B cell (primary cell): ENCODE data around the gene SYNPO. TPM values are rescaled to one million over a fixed set of nuclear protein-coding genes. Genes with fewer than 3 reads are reported as not detected.

Experiments used
- ATAC-seq: fragments of 200-7000 bp; cut with Tn5 transposase; one replicate; pipeline ENCODE4 v1.10.0; 2021; ENCODE audit warnings: low read depth, mild to moderate bottlenecking, moderate number of reproducible peaks, moderate library complexity
- CTCF ChIA-PET: fragments of 350-600 bp; sonication (Branson Sonifier 250); formaldehyde crosslinking; loops from one replicate; lab custom pipeline; 2021; ENCODE audit warnings: antibody characterized with exemption, inconsistent platforms; lab: Charles Lee
- POLR2A ChIA-PET: fragments of 350-600 bp; sonication (Branson Sonifier 250); formaldehyde crosslinking; loops from one replicate; lab custom pipeline; 2021; ENCODE audit warnings: antibody characterized with exemption; lab: Charles Lee
- DNase-seq: peaks from one replicate; pipeline ENCODE4 v3.0.0; 2013
- H2AFZ ChIP-seq: 2 replicates; pipeline ENCODE4 v1.6.1; 2012; ENCODE audit warnings: mild to moderate bottlenecking, low read depth, low read length; ENCODE audit not compliant: insufficient read depth, poor library complexity, severe bottlenecking
- H3K27ac ChIP-seq, 2 donors: 1 replicate in 1 of 2; 2 replicates in 1 of 2; pipeline ENCODE4 v1.5.1; 2012 to 2013; ENCODE audit warnings: low read length in 2 of 2, mild to moderate bottlenecking in 2 of 2, moderate library complexity in 1 of 2
- H3K27me3 ChIP-seq, 4 experiments: fragments of 200-600 bp in 1 of 4; sonication (generic) in 1 of 4; replicated peaks in 1 of 4; 1 replicate in 2 of 4; 2 replicates in 2 of 4; pipeline versions ENCODE4 v1.6.1 to v1.7.0; 2013 to 2016; ENCODE audit warnings: low read length in 3 of 4, mild to moderate bottlenecking in 2 of 4, mixed read lengths in 1 of 4, moderate library complexity in 1 of 4; ENCODE audit not compliant: insufficient read depth in 4 of 4, control insufficient read depth in 3 of 4; ENCODE audit errors: control extremely low read depth in 1 of 4
- H3K36me3 ChIP-seq, 2 experiments: replicated peaks in 1 of 2; 1 replicate in 1 of 2; 2 replicates in 1 of 2; pipeline versions ENCODE4 v1.6.1 to v1.7.1; 2013; ENCODE audit warnings: low read length in 1 of 2; ENCODE audit not compliant: insufficient read depth in 2 of 2, control insufficient read depth in 1 of 2; ENCODE audit errors: control extremely low read depth in 1 of 2, extremely low read depth in 1 of 2
- H3K4me1 ChIP-seq, 2 donors: fragments of 200-600 bp in 1 of 2; sonication (generic) in 1 of 2; 1 replicate in 1 of 2; 2 replicates in 1 of 2; pipeline versions ENCODE4 v1.5.1 to v1.6.1; 2013 to 2017; ENCODE audit warnings: low read length in 2 of 2; ENCODE audit not compliant: control insufficient read depth in 2 of 2, insufficient read depth in 2 of 2
- H3K4me2 ChIP-seq: replicated peaks from 2 replicates; pipeline ENCODE3; 2012; ENCODE audit warnings: mild to moderate bottlenecking, low read depth, low read length; ENCODE audit not compliant: poor library complexity, severe bottlenecking
- H3K4me3 ChIP-seq, 5 experiments: fragments of 200-600 bp in 1 of 5; sonication (generic) in 1 of 5; 1 replicate in 3 of 5; 2 replicates in 2 of 5; pipeline versions ENCODE4 v1.5.1 to v1.7.0; 2011 to 2016; ENCODE audit warnings: low read length in 4 of 5, mild to moderate bottlenecking in 4 of 5, low read depth in 2 of 5, control low read depth in 1 of 5, moderate library complexity in 1 of 5; ENCODE audit not compliant: insufficient read depth in 1 of 5; ENCODE audit errors: control extremely low read depth in 1 of 5, extremely low read depth in 1 of 5
- H3K79me2 ChIP-seq: fragments of 200-600 bp; sonication (generic); one replicate; pipeline ENCODE4 v1.6.0; 2016; ENCODE audit warnings: low read length; ENCODE audit not compliant: control insufficient read depth, insufficient read depth
- H3K9ac ChIP-seq: fragments of 200-600 bp; sonication (generic); 2 replicates; pipeline ENCODE4 v1.6.1; 2017; ENCODE audit warnings: mild to moderate bottlenecking, low read length, moderate library complexity
- H3K9me3 ChIP-seq, 3 donors: one replicate each; pipeline versions ENCODE4 v1.6.1 to v1.7.1; 2013; ENCODE audit warnings: low read length in 2 of 3; ENCODE audit not compliant: control insufficient read depth in 2 of 3, insufficient read depth in 1 of 3; ENCODE audit errors: control extremely low read depth in 1 of 3
- H4K20me1 ChIP-seq: 2 replicates; pipeline ENCODE4 v1.6.0; 2012; ENCODE audit warnings: mild to moderate bottlenecking, low read length; ENCODE audit not compliant: insufficient read depth, control insufficient read depth, poor library complexity, severe bottlenecking
- H3K27ac Mint-ChIP-seq: one replicate; pipeline ENCODE4 v1.8.0; 2021; ENCODE audit warnings: mixed read lengths
- H3K27me3 Mint-ChIP-seq: one replicate; pipeline ENCODE4 v1.8.0; 2021; ENCODE audit warnings: mixed read lengths
- H3K4me1 Mint-ChIP-seq: one replicate; pipeline ENCODE4 v1.8.0; 2021; ENCODE audit warnings: mixed read lengths
- H3K4me3 Mint-ChIP-seq: one replicate; pipeline ENCODE4 v1.8.0; 2021; ENCODE audit warnings: mixed read lengths
- H3K9me3 Mint-ChIP-seq: one replicate; pipeline ENCODE4 v1.8.0; 2022; ENCODE audit warnings: mixed read lengths; ENCODE audit not compliant: insufficient read depth
- EZH2 ChIP-seq: IDR thresholded peaks from 2 replicates; pipeline ENCODE4 v1.6.1; 2012; ENCODE audit warnings: borderline replicate concordance, low read depth, mild to moderate bottlenecking, moderate library complexity, low read length; ENCODE audit not compliant: insufficient read depth, poor library complexity, severe bottlenecking
- WGBS: methylation state at CpG from one replicate; pipeline ENCODE4 v1.1.5; 2013; ENCODE audit warnings: missing lambda C conversion rate; ENCODE audit not compliant: insufficient coverage; 5-methylcytosine and 5-hydroxymethylcytosine counted together
- intact Hi-C: fragments of 100-400 bp; cut with micrococcal nuclease; formaldehyde crosslinking; loops from one replicate; pipeline ENCODE4 v1.10.0; 2022
- polyA plus RNA-seq: library from polyadenylated mRNA; depleted of rRNA; stranded (reverse); fragments of >200 nt; gene quantifications from 2 replicates; pipeline ENCODE4 v1.2.3, GENCODE V29; 2012
- total RNA-seq, 2 donors: library from RNA; stranded (reverse); fragments of 120-200 nt in 1 of 2; gene quantifications; 1 replicate in 1 of 2; 2 replicates in 1 of 2; pipeline versions ENCODE4 v1.2.3 to v1.2.4, GENCODE V29; 2013 to 2022
- TF ChIP-seq, protein P1 (sequence below): fragments of 200-600 bp; IDR thresholded peaks from one replicate; pipeline ENCODE4 v1.8.0; 2022; ENCODE audit warnings: antibody characterized with exemption, mild to moderate bottlenecking

Gene SYNPO
- total and polyA plus RNA-seq, 2 donors (not counting 1 experiment from before 2014, with no cell fraction given), result 13.2 to 16.8 TPM

DNA sequence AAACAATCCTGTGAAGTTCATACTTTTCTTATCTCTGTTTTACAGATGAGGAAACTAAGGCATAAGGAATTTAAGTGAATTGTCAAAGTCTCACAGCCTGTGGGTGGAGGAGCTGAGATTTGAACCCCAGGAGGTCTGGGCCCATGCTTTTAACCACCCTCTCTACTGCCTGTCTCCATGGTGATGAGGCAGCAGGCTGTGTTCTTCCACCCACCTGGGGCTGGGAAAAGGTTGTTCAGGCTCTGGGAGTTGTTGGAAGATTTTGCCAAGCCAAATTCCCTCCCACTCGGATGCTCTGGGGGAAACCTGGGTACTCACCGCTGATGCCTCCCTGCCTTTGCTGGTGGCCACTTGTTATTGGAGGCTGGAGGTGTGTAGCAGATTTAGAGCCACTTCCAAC, 18.3 kb upstream of the SYNPO start:
- TF ChIP-seq, protein P1, sequence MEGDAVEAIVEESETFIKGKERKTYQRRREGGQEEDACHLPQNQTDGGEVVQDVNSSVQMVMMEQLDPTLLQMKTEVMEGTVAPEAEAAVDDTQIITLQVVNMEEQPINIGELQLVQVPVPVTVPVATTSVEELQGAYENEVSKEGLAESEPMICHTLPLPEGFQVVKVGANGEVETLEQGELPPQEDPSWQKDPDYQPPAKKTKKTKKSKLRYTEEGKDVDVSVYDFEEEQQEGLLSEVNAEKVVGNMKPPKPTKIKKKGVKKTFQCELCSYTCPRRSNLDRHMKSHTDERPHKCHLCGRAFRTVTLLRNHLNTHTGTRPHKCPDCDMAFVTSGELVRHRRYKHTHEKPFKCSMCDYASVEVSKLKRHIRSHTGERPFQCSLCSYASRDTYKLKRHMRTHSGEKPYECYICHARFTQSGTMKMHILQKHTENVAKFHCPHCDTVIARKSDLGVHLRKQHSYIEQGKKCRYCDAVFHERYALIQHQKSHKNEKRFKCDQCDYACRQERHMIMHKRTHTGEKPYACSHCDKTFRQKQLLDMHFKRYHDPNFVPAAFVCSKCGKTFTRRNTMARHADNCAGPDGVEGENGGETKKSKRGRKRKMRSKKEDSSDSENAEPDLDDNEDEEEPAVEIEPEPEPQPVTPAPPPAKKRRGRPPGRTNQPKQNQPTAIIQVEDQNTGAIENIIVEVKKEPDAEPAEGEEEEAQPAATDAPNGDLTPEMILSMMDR, result no peak
- no peak for TF ChIP-seq EZH2
- Histone ChIP-seq H3K36me3 (peaks cover 0 to 3% of the 10 kb centered on the region in 2 experiments), H4K20me1 (no peaks in the 10 kb centered on the region), H3K4me3 (no peak overlapping the region), H3K27ac (no peak overlapping the region), H3K79me2 (peaks cover 24% of the 10 kb centered on the region), H3K9me3 (no peaks in the 10 kb centered on the region), H3K27me3 (no peaks in the 10 kb centered on the region), H3K4me2 (no peak overlapping the region), H2AFZ (no peak overlapping the region), H3K9ac (no peak overlapping the region), H3K4me1 (peaks cover 34 to 37% of the 10 kb centered on the region in 2 donors)
- CTCF ChIA-PET, result interaction anchor here (1.3 kb wide), 1 partner anchor 164 kb away, joined by 3 read pairs; no protein-coding TSS in a partner anchor
- DNase-seq (no peak), ATAC-seq (no peak)
- Mint-ChIP-seq H3K4me1 (peaks cover 34% of the 10 kb centered on the region), H3K27me3 (peaks cover under 1% of the 10 kb centered on the region), H3K4me3 (no peak overlapping the region), H3K9me3 (no peaks in the 10 kb centered on the region), H3K27ac (no peak overlapping the region)
- POLR2A ChIA-PET, result no interaction called here
- 95% methylated on average over 2 of the region's 2 CpGs for WGBS
- intact Hi-C loops, result loop anchor here (10.0 kb wide), 1 partner anchor 167 kb away; no protein-coding TSS in a partner anchor

DNA sequence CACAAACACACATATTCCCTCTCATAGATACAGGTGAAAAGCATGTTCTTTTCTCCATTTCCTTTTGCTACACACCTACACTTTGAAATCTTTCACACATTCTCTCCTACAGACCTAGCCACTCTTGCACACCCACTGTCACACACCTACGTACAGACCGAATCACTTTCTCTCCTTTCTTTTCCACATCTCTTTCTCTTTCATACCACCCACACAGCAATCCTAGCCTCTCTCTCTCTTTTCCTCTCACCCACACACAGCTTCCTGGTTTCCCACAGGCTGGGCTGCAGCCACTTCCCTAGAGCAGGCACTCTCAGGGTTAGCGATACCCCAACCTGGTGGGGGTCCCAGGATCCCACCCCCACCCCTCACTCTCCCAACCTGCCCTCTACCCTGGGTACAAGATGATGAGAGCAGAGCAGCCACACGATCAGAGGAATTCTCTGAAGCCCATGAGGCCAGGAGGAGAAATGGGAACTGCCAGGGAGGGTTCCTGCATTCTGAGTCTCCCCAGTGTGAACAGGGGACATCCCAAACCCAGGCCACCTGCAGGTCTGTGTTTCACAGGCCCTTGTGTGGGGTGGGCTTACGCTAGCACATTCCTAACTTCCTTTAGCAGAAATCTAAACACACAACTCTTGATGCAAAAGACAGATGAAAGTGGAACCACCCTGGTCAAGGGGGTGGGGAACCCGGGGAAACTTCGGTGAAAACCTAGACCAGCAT, 17.1 kb upstream of the SYNPO start:
- H3K4me2 ChIP-seq, result peak overlapping the region; percentile 60
- ChIA-PET POLR2A (interaction anchor here (0.6 kb wide), 1 partner anchor 34 kb away, joined by 5 read pairs; no protein-coding TSS in a partner anchor), CTCF (interaction anchor here (1.3 kb wide), 1 partner anchor 166 kb away, joined by 3 read pairs; no protein-coding TSS in a partner anchor)
- no peaks in the 10 kb centered on the region for H3K9me3 ChIP-seq
- intact Hi-C loops, result loop anchor here (10.0 kb wide), 1 partner anchor 169 kb away; no protein-coding TSS in a partner anchor
- Mint-ChIP-seq H3K27ac (no peak overlapping the region), H3K9me3 (no peaks in the 10 kb centered on the region), H3K27me3 (no peaks in the 10 kb centered on the region), H3K4me1 (peaks cover 46% of the 10 kb centered on the region), H3K4me3 (peak overlapping the region; percentile 90)
- peak overlapping the region in 1 of 5 experiments; percentile 22 for H3K4me3 ChIP-seq
- DNase-seq, result peak; percentile 45
- H4K20me1 ChIP-seq, result peaks cover 11% of the 10 kb centered on the region
- H3K36me3 ChIP-seq, result peaks cover 0 to 3% of the 10 kb centered on the region in 2 experiments
- peak overlapping the region; percentile 53 for H2AFZ ChIP-seq
- H3K27me3 ChIP-seq, result no peaks in the 10 kb centered on the region
- H3K79me2 ChIP-seq, result peaks cover 35% of the 10 kb centered on the region
- TF ChIP-seq EZH2, result no peak
- TF ChIP-seq, protein P1, result no peak
- no peak overlapping the region for H3K9ac ChIP-seq
- no peak overlapping the region for H3K27ac ChIP-seq
- WGBS, result 56% methylated on average over 6 of the region's 7 CpGs
- H3K4me1 ChIP-seq, result peaks cover 45 to 48% of the 10 kb centered on the region in 2 donors
- no peak for ATAC-seq
